NCI-H2081 (cell line): ENCODE measurements around the gene ARHGEF28.

Experiments used
- DNase-seq, 2 experiments: peaks; one replicate each; lab custom pipeline; 2025; lab: John Stamatoyannopoulos, UW

Gene ARHGEF28

DNA sequence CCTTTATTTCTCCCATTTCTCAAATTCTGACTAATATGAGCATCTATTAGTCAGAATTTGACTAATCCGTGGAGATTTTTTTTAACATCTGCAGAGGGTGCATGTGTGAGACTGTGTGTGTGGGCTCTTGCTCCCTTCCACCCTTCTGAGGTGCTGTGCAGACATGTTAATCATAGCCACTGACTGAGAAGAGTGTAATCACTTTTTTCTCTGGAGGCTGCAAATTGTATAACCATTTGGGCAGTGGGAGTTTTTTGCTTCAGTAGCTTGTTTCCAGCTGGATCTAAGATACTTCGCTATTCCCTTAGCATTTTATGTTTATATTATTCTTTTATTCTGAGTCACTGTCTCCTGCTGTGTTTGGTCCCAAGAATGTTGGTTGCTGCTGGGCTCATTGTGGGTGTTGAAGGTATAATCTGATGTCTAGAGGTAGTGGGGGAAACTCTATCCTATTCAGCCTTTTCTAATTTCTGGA, 66.2 kb downstream of the ARHGEF28 start:
- no peak for DNase-seq

DNA sequence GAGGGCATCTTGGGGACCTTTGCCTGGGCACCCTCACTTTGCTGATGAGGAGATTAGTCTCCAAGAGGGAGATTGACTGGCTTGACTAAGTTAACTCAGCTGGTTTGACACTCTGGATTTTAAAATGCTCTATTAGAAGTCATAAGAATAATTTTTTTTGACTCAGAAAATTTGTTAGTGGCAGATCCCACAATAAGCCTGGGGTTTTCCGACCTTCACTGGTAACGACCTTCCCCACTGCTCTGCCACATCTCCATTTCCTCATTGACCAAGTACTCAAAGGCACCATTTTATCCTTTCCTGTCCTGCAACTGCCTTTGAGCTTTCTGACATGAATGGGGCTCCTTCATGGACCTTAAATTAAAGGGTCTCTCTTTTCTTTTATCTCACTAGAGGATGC, 67.0 kb downstream of the ARHGEF28 start:
- no peak for DNase-seq

DNA sequence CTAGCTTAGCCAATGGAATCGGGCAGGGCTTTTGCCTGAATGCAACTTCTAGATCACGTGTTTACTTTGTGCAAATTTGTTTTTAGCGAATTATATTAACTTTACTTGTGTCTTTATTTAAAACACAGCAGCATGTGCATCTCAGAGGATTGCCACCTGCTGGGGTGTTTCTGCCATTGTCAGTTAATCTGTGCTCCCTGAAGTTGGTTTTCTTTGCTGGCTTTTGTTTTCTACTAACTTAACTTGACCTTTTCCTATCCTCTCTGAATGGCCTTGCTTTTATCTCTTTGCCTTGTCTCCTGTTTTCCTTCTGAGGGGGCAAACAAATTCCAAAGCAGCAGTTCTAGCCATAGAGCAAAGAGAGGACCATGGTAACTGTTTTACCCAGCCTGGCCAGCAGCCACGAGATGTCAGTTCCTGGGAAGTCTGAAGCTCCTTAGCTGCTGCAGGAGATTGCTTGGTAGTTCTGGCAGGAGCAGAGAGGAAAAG, 67.6 kb downstream of the ARHGEF28 start:
- no peak for DNase-seq

GRCh38 chr5:73694089-73694488, 68.1 kb downstream of the ARHGEF28 start:
- DNase-seq = no peak

DNA sequence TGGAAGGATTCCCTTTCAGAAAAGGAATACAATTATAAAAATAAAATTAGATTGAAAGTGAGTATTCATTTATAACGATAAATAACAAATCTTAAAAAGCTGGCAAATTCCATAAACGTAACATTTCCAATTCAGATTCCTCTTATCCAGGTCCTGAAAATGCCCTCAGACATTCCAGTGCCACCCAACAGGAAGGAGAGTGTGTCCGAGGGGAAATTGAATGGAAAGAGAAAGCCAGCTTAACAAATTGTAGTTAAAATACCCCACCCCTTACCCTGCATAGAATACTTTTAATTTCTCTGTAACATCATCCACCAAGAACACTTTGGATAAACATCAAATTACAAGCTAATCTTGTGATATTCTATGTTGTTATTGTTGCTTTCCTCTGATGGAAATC, 72.0 kb downstream of the ARHGEF28 start:
- DNase-seq = no peak

- no peak for DNase-seq
Observed at GRCh38 chr5:73701566-73701965, 75.6 kb downstream of the ARHGEF28 start.

GRCh38 chr5:73702534-73702933, 76.5 kb downstream of the ARHGEF28 start:
- no peak for DNase-seq

DNA sequence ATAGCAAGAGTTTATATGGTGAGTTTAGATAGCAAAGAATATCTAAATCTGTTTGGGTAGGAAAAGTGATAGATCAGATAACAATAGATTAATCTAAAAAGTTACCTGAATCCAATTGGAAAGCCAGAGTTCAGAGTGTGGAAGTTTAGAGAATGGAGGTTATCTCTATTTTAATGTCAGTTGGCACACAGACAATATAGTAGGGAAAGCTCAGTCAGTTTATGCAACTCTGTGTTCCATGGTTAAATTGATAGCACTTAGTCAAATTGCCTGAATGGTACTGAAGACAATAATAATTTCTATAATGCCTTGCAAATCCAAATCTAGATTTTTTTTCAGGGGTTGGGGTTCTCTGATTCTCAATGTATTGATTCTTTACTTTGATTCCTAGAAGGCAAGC, 77.0 kb downstream of the ARHGEF28 start:
- no peak for DNase-seq

DNA sequence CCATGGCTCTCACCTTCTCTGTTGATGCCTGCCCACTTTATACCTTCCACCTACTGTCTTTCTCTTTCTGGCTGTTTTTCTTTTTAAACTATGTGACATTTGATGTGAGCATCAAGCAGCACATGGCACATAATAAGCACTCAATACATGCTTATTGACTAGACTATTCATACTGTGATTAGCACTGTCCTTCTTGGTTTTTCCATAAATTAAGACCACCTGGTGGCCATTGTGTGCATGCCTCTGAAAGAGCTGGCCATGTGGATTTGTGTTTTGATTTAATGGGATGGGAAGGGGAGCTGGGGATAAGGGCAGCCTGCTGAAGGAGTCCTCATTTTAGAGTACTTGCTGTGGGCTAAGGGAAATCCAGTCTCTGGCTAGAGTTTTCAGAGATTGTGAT, 79.4 kb downstream of the ARHGEF28 start:
- DNase-seq = no peak

DNA sequence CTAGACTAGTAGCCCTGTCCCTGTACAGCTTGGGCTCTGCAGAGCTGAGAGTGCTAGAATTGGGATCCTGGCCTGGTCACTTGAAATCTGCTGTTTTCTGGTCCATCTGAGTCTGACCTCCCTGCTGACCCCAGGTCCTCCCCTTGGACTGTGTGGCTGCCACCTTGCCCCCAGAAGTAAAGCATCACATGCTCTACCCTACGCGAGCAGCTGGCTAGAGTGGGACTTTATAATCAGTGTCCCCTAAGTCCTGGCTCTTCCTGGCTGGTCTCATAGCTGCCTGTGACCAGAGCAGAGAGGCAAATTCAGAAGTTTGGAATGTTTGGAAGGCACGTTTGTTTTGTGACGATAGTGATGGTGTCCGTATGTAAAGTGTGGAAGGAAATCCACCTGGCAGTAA, 81.0 kb downstream of the ARHGEF28 start:
- no peak for DNase-seq

GRCh38 chr5:73709536-73710129, 83.6 kb downstream of the ARHGEF28 start:
- no peak for DNase-seq

GRCh38 chr5:73716284-73716808, 90.3 kb downstream of the ARHGEF28 start:
- no peak for DNase-seq

DNA sequence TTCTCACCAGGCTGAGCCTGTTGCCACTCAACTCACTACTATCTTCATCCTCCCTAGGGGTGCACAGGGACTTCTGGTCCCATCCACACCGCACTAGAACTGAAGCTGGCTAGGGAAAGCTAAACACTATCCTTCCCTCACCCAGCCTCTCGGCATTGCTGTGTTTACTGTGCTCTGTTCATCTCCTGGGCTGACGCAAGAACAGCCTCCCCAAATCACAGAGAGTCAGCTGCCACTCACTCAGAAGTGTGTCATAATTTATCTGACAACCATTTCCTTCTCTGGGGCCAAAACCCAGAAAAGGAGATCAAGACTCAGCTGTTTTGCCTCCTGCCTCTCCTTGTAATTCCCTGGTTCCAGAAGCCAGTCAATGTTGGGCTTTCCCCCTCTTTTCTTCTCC, 92.8 kb downstream of the ARHGEF28 start:
- DNase-seq = no peak

DNA sequence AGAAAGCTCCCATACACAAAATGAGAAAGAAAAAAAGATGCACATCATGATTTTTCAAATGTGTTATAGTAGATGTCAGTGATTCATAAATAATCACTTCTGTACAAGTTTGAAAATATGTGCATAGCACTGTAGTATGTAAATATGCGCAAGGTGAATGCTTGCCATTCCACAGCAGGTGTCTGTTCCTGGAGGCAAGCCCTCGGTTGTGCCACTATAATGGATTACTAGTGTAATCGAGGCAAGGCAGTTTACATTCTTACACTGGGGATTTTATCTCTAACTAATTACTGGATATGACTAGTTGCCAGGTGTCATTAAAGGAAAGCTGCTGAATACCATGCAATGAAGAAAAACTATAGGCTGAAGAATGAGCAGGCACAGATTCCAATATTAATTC, 93.6 kb downstream of the ARHGEF28 start:
- DNase-seq = no peak

DNA sequence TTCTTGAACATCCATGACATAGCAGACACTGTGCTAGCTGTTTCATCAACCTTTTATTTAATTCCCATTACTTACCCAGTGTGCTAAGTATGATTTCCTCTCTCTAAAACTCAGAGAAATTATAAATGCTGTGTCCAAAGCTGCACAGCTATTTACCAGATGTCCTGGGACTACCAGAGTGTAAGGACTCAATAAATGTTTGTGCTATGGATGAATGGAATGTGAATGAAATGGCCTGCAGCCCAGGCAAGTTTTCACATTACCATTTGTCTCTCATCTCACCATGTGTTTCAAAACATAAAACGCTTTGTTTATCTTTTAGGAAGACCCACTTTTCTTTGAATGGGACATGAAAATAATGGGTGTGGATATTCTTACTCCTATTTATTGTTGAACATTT, 96.2 kb downstream of the ARHGEF28 start:
- DNase-seq = no peak

GRCh38 chr5:73726071-73726470, 100.1 kb downstream of the ARHGEF28 start:
- DNase-seq = no peak

GRCh38 chr5:73726606-73727231, 100.7 kb downstream of the ARHGEF28 start:
- DNase-seq = no peak

DNA sequence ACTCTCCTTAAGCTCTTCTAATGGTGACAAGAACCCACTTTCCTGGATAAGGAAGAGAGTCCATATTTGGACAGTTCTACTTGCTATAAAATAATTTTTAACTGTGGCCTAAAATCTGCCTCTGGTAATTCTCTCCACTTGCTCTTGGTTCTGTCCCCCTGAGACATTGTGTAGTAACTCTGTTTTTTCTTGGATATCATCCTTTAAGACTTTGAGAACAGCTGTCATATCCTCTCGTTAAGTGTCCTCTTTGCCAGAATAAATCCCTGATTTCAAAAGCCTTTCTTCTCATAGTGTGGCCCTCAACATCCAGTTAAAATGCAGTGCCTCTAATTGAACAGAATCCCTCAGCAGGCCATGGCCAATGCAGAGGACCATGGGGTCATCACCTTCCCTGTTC, 101.5 kb downstream of the ARHGEF28 start:
- no peak for DNase-seq

- DNase-seq = no peak
Observed at GRCh38 chr5:73728493-73729273, 102.7 kb downstream of the ARHGEF28 start.

DNA sequence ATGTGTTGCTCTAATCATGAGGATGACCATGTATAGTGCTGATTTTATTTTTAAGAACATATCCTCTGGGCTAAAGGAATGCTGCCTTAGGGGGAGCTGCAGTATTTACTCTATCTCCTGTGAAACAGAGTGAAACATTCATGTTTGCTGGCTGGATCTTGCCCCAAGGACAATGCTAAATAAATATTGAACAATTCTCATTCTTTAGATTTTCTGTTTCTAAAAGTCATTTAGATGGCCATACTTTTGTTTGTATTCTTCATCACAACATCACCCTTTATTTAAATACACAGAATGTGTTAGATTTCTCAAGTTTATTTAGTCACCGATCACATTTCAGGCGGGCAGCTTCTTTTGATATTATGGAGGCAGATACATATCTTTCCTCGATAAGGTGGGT, 103.3 kb downstream of the ARHGEF28 start:
- no peak for DNase-seq

DNA sequence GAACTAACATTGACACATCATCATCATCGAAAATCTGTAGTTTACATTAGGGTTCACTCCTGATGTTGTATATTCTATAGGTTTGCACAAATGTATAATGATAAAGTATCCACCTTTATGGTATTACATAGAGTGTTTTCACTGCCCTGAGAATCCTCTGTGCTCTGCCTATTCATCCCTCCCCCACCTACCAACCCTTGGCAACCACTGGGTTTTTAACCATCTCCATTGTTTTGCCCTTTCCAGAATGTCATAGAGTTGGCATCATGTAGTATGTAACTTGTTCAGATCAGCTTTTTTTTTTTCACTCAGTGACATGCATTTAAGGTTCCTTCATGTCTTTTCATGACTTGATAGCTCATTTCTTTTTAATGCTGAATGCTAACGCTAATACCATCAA, 106.0 kb downstream of the ARHGEF28 start:
- DNase-seq = no peak

GRCh38 chr5:73733219-73733618, 107.2 kb downstream of the ARHGEF28 start:
- DNase-seq = no peak
